Measurements from ENCODE around the gene MUC2.

DNA sequence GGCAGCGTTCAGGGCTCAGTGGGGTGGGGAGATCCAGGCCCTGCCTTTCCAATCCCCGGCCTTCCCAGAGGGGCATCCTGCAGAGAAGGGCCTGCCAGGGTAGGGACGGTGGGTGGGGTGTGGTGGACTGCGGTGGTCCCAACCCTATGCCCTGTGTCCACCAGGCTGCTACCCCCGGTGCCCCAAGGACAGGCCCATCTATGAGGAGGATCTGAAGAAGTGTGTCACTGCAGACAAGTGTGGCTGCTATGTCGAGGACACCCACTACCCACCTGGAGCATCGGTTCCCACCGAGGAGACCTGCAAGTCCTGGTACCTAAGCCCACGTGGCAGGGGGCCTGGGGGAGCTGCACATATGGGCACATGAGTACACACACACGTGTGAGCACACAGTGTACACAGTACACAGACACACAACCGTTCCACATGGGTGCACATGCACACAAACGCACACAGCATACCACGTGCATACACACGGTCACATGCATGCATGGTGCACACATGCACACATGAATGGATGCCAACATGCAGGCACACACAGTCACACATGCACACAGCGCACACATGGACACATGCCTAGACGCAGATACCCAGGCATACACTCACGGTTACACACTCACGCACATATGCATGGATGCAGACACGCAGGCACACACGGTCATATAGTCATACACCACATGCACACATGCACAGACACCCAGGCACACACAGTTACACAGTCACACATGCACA is 16.1 kb downstream of the MUC2 start:
- TF ChIP-seq POLR2A (IDR thresholded peaks at IDR 0.05) = no peak
- TF ChIP-seq, protein P1, sequence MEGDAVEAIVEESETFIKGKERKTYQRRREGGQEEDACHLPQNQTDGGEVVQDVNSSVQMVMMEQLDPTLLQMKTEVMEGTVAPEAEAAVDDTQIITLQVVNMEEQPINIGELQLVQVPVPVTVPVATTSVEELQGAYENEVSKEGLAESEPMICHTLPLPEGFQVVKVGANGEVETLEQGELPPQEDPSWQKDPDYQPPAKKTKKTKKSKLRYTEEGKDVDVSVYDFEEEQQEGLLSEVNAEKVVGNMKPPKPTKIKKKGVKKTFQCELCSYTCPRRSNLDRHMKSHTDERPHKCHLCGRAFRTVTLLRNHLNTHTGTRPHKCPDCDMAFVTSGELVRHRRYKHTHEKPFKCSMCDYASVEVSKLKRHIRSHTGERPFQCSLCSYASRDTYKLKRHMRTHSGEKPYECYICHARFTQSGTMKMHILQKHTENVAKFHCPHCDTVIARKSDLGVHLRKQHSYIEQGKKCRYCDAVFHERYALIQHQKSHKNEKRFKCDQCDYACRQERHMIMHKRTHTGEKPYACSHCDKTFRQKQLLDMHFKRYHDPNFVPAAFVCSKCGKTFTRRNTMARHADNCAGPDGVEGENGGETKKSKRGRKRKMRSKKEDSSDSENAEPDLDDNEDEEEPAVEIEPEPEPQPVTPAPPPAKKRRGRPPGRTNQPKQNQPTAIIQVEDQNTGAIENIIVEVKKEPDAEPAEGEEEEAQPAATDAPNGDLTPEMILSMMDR (IDR thresholded peaks at IDR 0.05) = no peak
- no peak for TF ChIP-seq EP300 (IDR thresholded peaks at IDR 0.05)
- no peak for TF ChIP-seq POLR2AphosphoS5 (IDR thresholded peaks at IDR 0.05)

Data from stomach (tissue), 4 donors.